ENCODE results near the gene AGER. TPM values are rescaled to one million over a fixed set of nuclear protein-coding genes. Genes with fewer than 3 reads are reported as not detected.

Gene AGER
- total RNA-seq, 2 donors from 2014 or later: 29.8 to 35.2 TPM

- no peaks in the 10 kb centered on the region for H3K36me3 Mint-ChIP-seq (ENCODE audit: low read depth)
- no peak overlapping the region for H3K4me3 Mint-ChIP-seq
- 78 to 93% methylated on average over 3 of the region's 3 CpGs for WGBS, 2 experiments (ENCODE audit: insufficient coverage in 1 of 2, insufficient read length in 1 of 2)
- Histone ChIP-seq H3K27me3 (ENCODE audit: control insufficient read depth, insufficient read depth, low read length, poor library complexity, severe bottlenecking) (peaks cover 3% of the 10 kb centered on the region), H3K27ac (ENCODE audit: low read depth, low read length) (no peak overlapping the region), H3K9me3 (ENCODE audit: control insufficient read depth, low read length) (no peaks in the 10 kb centered on the region), H3K9ac (ENCODE audit: extremely low read depth, low read length, poor library complexity, severe bottlenecking) (no peak overlapping the region), H3K4me1 (ENCODE audit: control insufficient read depth, insufficient read depth, low read length) (no peaks in the 10 kb centered on the region), H3K4me3 (ENCODE audit: low read length) (no peak overlapping the region), H3K36me3 (ENCODE audit: control insufficient read depth, insufficient read depth, low read length) (no peaks in the 10 kb centered on the region)
- DNase-seq: no peak
- H3K27me3 Mint-ChIP-seq (ENCODE audit: insufficient read depth): peaks cover 45% of the 10 kb centered on the region
- no peaks in the 10 kb centered on the region for H3K4me1 Mint-ChIP-seq
- TF ChIP-seq CTCF (conservative IDR thresholded peaks at IDR 0.05): no peak
- H3K9me3 Mint-ChIP-seq: peaks cover 3% of the 10 kb centered on the region
- no peak overlapping the region for H3K27ac Mint-ChIP-seq
These were observed 20.2 kb upstream of the AGER start for GRCh38 chr6:32204268-32204715.

GRCh38 chr6:32203426-32204267 is 19.6 kb upstream of the AGER start:
- Mint-ChIP-seq H3K4me3 (no peak overlapping the region), H3K36me3 (ENCODE audit: low read depth) (no peaks in the 10 kb centered on the region), H3K27ac (no peak overlapping the region), H3K4me1 (no peaks in the 10 kb centered on the region), H3K27me3 (ENCODE audit: insufficient read depth) (peaks cover 40% of the 10 kb centered on the region), H3K9me3 (peaks cover 3% of the 10 kb centered on the region)
- peaks cover 3% of the 10 kb centered on the region for H3K27me3 ChIP-seq (ENCODE audit: control insufficient read depth, insufficient read depth, low read length, poor library complexity, severe bottlenecking)
- no peak for TF ChIP-seq CTCF (conservative IDR thresholded peaks at IDR 0.05)
- H3K4me3 ChIP-seq (ENCODE audit: low read length): no peak overlapping the region
- no peak for DNase-seq
- H3K9ac ChIP-seq (ENCODE audit: extremely low read depth, low read length, poor library complexity, severe bottlenecking): no peak overlapping the region
- H3K9me3 ChIP-seq (ENCODE audit: control insufficient read depth, low read length): no peaks in the 10 kb centered on the region
- H3K27ac ChIP-seq (ENCODE audit: low read depth, low read length): peak overlapping the region; percentile 38
- no peaks in the 10 kb centered on the region for H3K36me3 ChIP-seq (ENCODE audit: control insufficient read depth, insufficient read depth, low read length)
- WGBS, 2 experiments (ENCODE audit: insufficient coverage in 1 of 2, insufficient read length in 1 of 2): 57 to 86% methylated on average over 5 to 9 of the region's 9 CpGs
- H3K4me1 ChIP-seq (ENCODE audit: control insufficient read depth, insufficient read depth, low read length): no peaks in the 10 kb centered on the region

GRCh38 chr6:32202186-32202585 is 18.1 kb upstream of the AGER start:
- no peaks in the 10 kb centered on the region for H3K9me3 ChIP-seq (ENCODE audit: control insufficient read depth, low read length)
- H3K9me3 Mint-ChIP-seq: peaks cover 3% of the 10 kb centered on the region

More at GRCh38 chr6:32202186-32202585, 18.1 kb upstream of the AGER start:
- Histone ChIP-seq H3K27ac (ENCODE audit: low read depth, low read length) (no peak overlapping the region), H3K4me3 (ENCODE audit: low read length) (no peak overlapping the region), H3K36me3 (ENCODE audit: control insufficient read depth, insufficient read depth, low read length) (no peaks in the 10 kb centered on the region), H3K27me3 (ENCODE audit: control insufficient read depth, insufficient read depth, low read length, poor library complexity, severe bottlenecking) (peaks cover 3% of the 10 kb centered on the region), H3K9ac (ENCODE audit: extremely low read depth, low read length, poor library complexity, severe bottlenecking) (no peak overlapping the region), H3K4me1 (ENCODE audit: control insufficient read depth, insufficient read depth, low read length) (no peaks in the 10 kb centered on the region)
- Mint-ChIP-seq H3K4me1 (no peaks in the 10 kb centered on the region), H3K4me3 (no peak overlapping the region), H3K27ac (no peak overlapping the region), H3K36me3 (ENCODE audit: low read depth) (no peaks in the 10 kb centered on the region), H3K27me3 (ENCODE audit: insufficient read depth) (peaks cover 35% of the 10 kb centered on the region)
- no peak for DNase-seq
- no peak for TF ChIP-seq CTCF (conservative IDR thresholded peaks at IDR 0.05)
- WGBS, 2 experiments (ENCODE audit: insufficient coverage in 1 of 2, insufficient read length in 1 of 2): 78 to 89% methylated on average over 5 to 9 of the region's 9 CpGs

Data from endodermal cell (in vitro differentiated cells).